WERI-Rb-1 (cell line): Measurements from ENCODE around the gene TMPRSS2.

Source experiments
- DNase-seq: peaks from one replicate; pipeline ENCODE4 v3.0.0-alpha.2; 2020
- H3K27ac ChIP-seq: fragments of 250-450 bp; sonication (Bioruptor Pico); 2 replicates; pipeline ENCODE4 v1.5.1; 2020; ENCODE audit warnings: mild to moderate bottlenecking, moderate library complexity
- H3K27me3 ChIP-seq: fragments of 250-450 bp; sonication (Bioruptor Pico); 2 replicates; pipeline ENCODE4 v1.5.1; 2021; ENCODE audit warnings: mild to moderate bottlenecking, low read depth, moderate library complexity; ENCODE audit not compliant: insufficient read depth, severe bottlenecking
- H3K36me3 ChIP-seq: fragments of 250-450 bp; sonication (Bioruptor Pico); 2 replicates; pipeline ENCODE4 v1.5.1; 2020; ENCODE audit warnings: mild to moderate bottlenecking, moderate library complexity
- H3K4me3 ChIP-seq: 2 replicates; pipeline ENCODE4 v1.5.1; 2011; ENCODE audit warnings: low read depth, mild to moderate bottlenecking, control low read depth, low read length
- H3K9me3 ChIP-seq: fragments of 250-450 bp; sonication (Bioruptor Pico); 2 replicates; pipeline ENCODE4 v1.5.1; 2021; ENCODE audit warnings: mild to moderate bottlenecking, moderate library complexity; ENCODE audit not compliant: severe bottlenecking
- TF ChIP-seq, protein P1 (sequence below): IDR thresholded peaks from 2 replicates; pipeline ENCODE4 v1.5.1; 2011; ENCODE audit warnings: low read depth, mild to moderate bottlenecking, control low read depth, inconsistent platforms, low read length

The TMPRSS2 gene

DNA sequence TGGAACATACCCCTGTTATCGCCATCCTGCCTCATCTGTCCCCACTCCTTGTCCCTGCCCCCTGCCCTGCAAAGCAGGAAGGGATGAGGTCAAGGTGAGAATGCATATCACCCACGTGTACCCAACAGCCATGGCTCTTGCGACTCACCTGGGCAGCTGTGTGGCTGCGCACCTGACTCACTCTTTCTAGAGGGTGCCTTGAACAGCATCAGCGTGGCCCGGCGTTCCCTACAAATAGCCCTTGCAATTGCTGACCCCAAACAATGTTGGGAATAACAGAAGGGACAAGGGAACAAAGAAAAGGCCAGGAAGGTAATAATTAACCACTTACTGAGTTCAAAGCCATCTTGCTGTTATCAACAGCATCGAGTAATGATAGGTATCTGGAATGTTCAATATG, 10.2 kb downstream of the TMPRSS2 start:
- Histone ChIP-seq H3K27me3 (no peaks in the 10 kb centered on the region), H3K27ac (no peak overlapping the region), H3K4me3 (no peak overlapping the region), H3K9me3 (no peaks in the 10 kb centered on the region), H3K36me3 (no peaks in the 10 kb centered on the region)
- no peak for DNase-seq
- TF ChIP-seq, protein P1, sequence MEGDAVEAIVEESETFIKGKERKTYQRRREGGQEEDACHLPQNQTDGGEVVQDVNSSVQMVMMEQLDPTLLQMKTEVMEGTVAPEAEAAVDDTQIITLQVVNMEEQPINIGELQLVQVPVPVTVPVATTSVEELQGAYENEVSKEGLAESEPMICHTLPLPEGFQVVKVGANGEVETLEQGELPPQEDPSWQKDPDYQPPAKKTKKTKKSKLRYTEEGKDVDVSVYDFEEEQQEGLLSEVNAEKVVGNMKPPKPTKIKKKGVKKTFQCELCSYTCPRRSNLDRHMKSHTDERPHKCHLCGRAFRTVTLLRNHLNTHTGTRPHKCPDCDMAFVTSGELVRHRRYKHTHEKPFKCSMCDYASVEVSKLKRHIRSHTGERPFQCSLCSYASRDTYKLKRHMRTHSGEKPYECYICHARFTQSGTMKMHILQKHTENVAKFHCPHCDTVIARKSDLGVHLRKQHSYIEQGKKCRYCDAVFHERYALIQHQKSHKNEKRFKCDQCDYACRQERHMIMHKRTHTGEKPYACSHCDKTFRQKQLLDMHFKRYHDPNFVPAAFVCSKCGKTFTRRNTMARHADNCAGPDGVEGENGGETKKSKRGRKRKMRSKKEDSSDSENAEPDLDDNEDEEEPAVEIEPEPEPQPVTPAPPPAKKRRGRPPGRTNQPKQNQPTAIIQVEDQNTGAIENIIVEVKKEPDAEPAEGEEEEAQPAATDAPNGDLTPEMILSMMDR: no peak

DNA sequence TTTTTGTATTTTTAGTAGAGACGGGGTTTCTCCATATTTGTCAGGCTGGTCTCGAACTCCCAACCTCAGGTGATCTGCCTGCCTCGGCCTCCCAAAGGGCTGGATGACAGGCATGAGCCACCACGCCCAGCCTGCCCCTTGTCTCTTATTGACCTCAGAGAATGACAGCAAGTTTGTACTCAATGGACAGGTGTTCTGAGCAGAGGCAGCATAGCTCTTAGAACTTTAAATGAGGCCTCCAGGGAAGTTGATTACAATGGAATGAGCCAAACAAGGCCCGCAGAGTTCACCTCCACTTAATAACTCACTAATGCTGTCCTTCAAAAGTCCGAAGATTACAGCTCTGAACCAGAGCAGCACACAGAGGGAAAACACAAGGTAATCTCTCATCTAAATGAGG, 10.9 kb downstream of the TMPRSS2 start:
- no peaks in the 10 kb centered on the region for H3K9me3 ChIP-seq
- H3K27ac ChIP-seq: no peak overlapping the region
- no peaks in the 10 kb centered on the region for H3K27me3 ChIP-seq
- TF ChIP-seq, protein P1: no peak
- H3K4me3 ChIP-seq: no peak overlapping the region
- DNase-seq: no peak
- H3K36me3 ChIP-seq: no peaks in the 10 kb centered on the region

DNA sequence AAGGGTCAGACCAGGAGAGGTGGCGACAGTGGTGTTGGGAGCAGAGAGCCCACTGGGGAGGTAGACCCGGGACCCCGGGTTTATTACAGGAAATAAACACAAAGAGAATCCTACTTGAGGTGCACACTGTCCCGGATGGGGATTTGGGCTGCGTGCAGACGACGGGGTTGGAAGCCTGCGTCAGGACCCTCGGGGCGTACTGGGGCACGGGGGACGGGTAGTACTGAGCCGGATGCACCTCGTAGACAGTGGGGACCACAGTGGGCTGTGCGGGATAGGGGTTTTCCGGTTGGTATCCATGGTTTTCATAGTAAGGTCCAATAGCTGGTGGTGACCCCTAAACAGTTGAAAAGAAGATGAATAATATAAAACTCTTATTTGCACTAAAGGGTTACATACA, 13.7 kb downstream of the TMPRSS2 start:
- DNase-seq: no peak
- no peaks in the 10 kb centered on the region for H3K36me3 ChIP-seq
- no peak overlapping the region for H3K27ac ChIP-seq
- TF ChIP-seq, protein P1: no peak
- H3K27me3 ChIP-seq: no peaks in the 10 kb centered on the region
- no peak overlapping the region for H3K4me3 ChIP-seq
- H3K9me3 ChIP-seq: no peaks in the 10 kb centered on the region

DNA sequence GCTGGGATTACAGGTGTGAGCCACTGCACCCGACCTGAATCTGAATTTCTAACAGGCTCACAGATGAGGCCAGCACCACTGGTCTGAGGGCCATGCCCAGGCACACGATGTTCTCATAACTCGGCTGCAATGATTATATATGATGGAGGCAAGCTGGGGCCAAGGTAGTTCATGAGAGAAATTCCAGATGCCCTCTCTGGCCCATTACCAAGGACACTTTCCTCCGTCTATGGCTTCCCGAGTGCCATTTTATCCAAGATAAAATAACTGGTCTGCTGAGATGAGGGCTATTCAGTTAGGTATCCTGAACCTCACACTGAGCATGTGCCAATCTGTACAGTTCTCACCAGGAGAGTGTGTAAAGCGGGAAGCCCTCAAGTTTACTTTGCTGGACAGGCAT, 16.5 kb downstream of the TMPRSS2 start:
- no peak overlapping the region for H3K4me3 ChIP-seq
- H3K36me3 ChIP-seq: no peaks in the 10 kb centered on the region
- TF ChIP-seq, protein P1: no peak
- no peak overlapping the region for H3K27ac ChIP-seq
- H3K27me3 ChIP-seq: no peaks in the 10 kb centered on the region
- DNase-seq: no peak
- no peaks in the 10 kb centered on the region for H3K9me3 ChIP-seq

DNA sequence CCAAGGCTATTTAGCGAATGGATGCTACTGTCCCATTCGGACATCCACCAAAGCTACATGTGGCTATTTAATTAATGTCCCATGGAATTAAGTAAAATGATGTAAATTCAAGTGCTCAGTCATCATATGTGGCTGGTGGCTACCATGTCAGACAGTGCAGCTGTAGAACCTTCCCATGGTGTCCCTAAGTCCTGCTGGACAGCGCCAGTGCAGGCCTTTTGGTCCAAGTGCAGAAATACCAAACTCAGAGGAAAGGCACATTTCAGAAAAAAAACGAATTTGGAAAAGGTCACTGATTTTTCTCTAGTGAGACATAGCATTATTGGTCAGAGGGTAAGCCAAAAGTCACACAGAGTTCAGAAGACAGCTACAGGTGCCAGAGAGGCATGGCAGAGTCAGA, 17.6 kb downstream of the TMPRSS2 start:
- DNase-seq: no peak
- TF ChIP-seq, protein P1: no peak
- H3K27me3 ChIP-seq: no peaks in the 10 kb centered on the region

DNA sequence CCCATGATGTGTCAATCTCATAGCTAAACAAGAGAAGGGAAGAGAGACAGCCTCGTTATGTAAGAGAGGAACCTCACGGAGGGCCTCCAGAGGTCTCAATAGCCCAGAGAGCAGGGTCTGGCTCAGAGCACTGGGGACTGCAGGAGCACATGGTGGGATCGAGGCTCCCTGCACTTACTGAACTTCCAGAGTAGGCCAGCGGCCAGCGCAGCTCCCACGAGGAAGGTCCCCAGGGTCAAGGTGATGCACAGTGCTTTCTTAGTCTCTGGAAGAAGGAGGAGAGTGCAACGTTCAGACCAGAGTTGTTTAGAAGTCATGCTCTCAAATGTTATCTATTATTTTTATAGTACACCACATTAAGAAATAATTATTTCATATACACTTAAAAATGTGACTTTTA, 18.6 kb downstream of the TMPRSS2 start:
- no peak overlapping the region for H3K27ac ChIP-seq
- no peak overlapping the region for H3K4me3 ChIP-seq
- no peaks in the 10 kb centered on the region for H3K9me3 ChIP-seq
- H3K27me3 ChIP-seq: no peaks in the 10 kb centered on the region
- no peaks in the 10 kb centered on the region for H3K36me3 ChIP-seq
- no peak for DNase-seq
- TF ChIP-seq, protein P1: no peak

More for the DNA sequence above, 17.6 kb downstream of the TMPRSS2 start:
- Histone ChIP-seq H3K4me3 (no peak overlapping the region), H3K36me3 (no peaks in the 10 kb centered on the region), H3K27ac (no peak overlapping the region), H3K9me3 (no peaks in the 10 kb centered on the region)
